ENCODE results near the gene NBEA.

DNA sequence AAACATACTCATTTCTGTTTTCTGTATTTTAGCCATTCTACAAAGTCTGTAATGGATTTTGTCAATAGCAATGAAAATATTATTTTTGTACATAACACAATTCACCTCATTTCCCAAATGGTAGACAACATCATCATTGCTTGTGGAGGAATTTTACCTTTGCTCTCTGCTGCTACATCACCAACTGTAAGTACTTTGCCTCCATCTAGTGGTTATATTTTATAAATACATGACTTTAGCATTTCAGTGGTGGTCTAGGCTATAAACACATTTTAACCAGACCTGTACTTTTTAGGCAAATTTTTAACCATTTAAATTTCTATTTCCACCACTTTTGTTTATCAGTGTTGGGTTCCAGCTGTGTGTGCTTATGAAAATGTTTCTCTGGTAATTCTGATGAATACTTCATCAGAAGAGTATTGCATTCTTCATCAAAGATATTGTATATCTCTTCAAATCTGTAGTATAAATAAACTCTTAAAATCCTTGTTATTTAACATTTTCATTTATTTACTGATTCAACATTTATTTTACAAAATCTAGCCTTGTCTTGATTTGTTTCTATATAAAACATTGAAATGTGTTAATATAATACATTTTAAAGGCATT lies 222.4 kb downstream of the NBEA start:
- TF ChIP-seq, protein P1, sequence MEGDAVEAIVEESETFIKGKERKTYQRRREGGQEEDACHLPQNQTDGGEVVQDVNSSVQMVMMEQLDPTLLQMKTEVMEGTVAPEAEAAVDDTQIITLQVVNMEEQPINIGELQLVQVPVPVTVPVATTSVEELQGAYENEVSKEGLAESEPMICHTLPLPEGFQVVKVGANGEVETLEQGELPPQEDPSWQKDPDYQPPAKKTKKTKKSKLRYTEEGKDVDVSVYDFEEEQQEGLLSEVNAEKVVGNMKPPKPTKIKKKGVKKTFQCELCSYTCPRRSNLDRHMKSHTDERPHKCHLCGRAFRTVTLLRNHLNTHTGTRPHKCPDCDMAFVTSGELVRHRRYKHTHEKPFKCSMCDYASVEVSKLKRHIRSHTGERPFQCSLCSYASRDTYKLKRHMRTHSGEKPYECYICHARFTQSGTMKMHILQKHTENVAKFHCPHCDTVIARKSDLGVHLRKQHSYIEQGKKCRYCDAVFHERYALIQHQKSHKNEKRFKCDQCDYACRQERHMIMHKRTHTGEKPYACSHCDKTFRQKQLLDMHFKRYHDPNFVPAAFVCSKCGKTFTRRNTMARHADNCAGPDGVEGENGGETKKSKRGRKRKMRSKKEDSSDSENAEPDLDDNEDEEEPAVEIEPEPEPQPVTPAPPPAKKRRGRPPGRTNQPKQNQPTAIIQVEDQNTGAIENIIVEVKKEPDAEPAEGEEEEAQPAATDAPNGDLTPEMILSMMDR (conservative IDR thresholded peaks at IDR 0.05; ENCODE audit: low read depth in 2 of 2), result peak; percentile 72 to 79
- TF ChIP-seq EZH2 (IDR thresholded peaks at IDR 0.05; ENCODE audit: low read depth, unreplicated experiment) (no peak), POLR2AphosphoS5 (IDR thresholded peaks at IDR 0.05; ENCODE audit: low read depth) (no peak), ZNF114 (CRISPR knock-in tag; IDR thresholded peaks at IDR 0.05) (no peak), EZH2phosphoT487 (IDR thresholded peaks at IDR 0.05; ENCODE audit: unreplicated experiment) (no peak), ZNF331 (CRISPR knock-in tag; IDR thresholded peaks at IDR 0.05; ENCODE audit: low read depth) (no peak)
- TF ChIP-seq, protein P2, sequence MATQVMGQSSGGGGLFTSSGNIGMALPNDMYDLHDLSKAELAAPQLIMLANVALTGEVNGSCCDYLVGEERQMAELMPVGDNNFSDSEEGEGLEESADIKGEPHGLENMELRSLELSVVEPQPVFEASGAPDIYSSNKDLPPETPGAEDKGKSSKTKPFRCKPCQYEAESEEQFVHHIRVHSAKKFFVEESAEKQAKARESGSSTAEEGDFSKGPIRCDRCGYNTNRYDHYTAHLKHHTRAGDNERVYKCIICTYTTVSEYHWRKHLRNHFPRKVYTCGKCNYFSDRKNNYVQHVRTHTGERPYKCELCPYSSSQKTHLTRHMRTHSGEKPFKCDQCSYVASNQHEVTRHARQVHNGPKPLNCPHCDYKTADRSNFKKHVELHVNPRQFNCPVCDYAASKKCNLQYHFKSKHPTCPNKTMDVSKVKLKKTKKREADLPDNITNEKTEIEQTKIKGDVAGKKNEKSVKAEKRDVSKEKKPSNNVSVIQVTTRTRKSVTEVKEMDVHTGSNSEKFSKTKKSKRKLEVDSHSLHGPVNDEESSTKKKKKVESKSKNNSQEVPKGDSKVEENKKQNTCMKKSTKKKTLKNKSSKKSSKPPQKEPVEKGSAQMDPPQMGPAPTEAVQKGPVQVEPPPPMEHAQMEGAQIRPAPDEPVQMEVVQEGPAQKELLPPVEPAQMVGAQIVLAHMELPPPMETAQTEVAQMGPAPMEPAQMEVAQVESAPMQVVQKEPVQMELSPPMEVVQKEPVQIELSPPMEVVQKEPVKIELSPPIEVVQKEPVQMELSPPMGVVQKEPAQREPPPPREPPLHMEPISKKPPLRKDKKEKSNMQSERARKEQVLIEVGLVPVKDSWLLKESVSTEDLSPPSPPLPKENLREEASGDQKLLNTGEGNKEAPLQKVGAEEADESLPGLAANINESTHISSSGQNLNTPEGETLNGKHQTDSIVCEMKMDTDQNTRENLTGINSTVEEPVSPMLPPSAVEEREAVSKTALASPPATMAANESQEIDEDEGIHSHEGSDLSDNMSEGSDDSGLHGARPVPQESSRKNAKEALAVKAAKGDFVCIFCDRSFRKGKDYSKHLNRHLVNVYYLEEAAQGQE (IDR thresholded peaks at IDR 0.05; ENCODE audit: unreplicated experiment), result no peak
- TF ChIP-seq, protein P3, sequence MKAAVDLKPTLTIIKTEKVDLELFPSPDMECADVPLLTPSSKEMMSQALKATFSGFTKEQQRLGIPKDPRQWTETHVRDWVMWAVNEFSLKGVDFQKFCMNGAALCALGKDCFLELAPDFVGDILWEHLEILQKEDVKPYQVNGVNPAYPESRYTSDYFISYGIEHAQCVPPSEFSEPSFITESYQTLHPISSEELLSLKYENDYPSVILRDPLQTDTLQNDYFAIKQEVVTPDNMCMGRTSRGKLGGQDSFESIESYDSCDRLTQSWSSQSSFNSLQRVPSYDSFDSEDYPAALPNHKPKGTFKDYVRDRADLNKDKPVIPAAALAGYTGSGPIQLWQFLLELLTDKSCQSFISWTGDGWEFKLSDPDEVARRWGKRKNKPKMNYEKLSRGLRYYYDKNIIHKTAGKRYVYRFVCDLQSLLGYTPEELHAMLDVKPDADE (IDR thresholded peaks at IDR 0.05), result no peak

Data from GM23338 (cell line).